GM12801 (cell line): ENCODE data around the gene ZNF616.

Experiments
- CTCF ChIP-seq: IDR thresholded peaks from one replicate; pipeline ENCODE4 v1.5.1; 2011; ENCODE audit warnings: control low read depth; ENCODE audit not compliant: insufficient read length; ENCODE audit errors: extremely low read depth

The ZNF616 gene

GRCh38 chr19:52102782-52103181 is 37.0 kb downstream of the ZNF616 start:
- TF ChIP-seq CTCF = no peak

GRCh38 chr19:52101866-52102562 is 37.7 kb downstream of the ZNF616 start:
- no peak for TF ChIP-seq CTCF

- no peak for TF ChIP-seq CTCF
These were observed 40.1 kb downstream of the ZNF616 start for GRCh38 chr19:52099497-52100138.

- TF ChIP-seq CTCF = no peak
These were observed 44.3 kb downstream of the ZNF616 start, which contains the start of gene ZNF841 for GRCh38 chr19:52095172-52096014. TSS of gene ZNF841 (minus strand) at chr19:52095765. CDS start at chr19:52084801, 10,964 bp downstream.

- no peak for TF ChIP-seq CTCF
These were observed 45.1 kb downstream of the ZNF616 start for GRCh38 chr19:52094526-52095130.

- no peak for TF ChIP-seq CTCF
These were observed 53.3 kb downstream of the ZNF616 start for GRCh38 chr19:52086481-52086880.

- TF ChIP-seq CTCF = no peak
These were observed 69.2 kb downstream of the ZNF616 start for GRCh38 chr19:52070496-52070895.
